Measurements from ENCODE around the gene CTNNBL1.

DNA sequence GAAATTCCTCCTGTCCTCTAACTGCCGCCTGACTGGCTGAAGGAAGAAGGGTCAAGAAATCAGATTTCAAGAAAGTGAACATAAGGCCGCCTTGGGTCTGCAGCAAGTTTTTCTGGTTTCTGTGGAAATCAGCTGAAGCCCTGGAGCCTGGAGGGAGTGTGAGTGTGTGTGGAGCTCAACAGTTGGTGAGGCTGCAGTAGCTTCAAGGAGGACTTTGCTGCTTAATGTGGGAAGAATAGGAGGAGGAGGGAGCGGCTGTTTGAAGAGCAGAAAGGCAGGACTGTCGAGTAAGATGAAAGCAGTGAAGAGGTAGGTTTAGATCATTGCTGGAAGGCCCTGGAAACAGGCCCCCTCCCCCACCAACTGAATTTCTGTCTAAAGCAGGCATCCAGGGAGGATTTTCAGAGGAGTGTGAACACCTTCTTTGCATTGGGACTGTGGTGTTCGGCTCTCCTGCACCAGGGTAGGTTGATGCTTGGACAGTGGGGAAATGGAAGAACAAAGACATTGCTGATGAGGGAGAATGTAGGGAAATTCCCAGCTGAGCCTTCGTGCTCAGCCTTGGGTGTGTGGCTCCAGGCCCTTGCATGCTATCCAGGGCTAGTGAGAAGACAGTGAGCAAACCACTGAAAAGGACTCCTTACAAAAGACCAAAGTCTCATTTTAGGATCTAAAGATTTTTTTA is 129.6 kb downstream of the CTNNBL1 start:
- TF ChIP-seq CTCF (IDR thresholded peaks at IDR 0.05) = no peak
- TF ChIP-seq POLR2A (IDR thresholded peaks at IDR 0.05) = no peak
